HG03025 (cell line): ENCODE data around the gene TNRC6C.

ENCODE experiments used
- ATAC-seq: cut with Tn5 transposase; IDR thresholded peaks from one replicate; pipeline ENCODE4 v1.9.1; 2021; ENCODE audit warnings: mild to moderate bottlenecking, moderate library complexity; ENCODE audit not compliant: unreplicated experiment, low FRiP score

TNRC6C gene

DNA sequence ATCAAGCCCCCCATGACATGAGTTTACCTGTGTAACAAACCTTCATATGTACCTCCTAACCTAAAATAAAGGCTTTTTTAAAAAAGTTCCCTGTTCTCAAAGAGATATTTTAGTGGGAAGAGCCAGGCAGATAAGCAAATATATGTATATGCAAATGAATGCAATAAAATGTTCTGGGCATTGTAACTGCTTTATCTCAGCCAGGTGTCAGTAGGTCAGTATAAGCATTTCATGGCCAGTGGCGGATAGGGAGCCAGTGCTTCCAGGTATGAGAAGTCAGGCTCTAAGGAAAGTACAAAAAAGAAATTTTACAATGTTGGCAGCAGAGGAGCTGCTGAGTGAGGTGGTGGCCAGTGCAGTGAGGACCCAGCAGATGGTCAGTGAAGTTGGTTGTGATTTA is 53.9 kb downstream of the TNRC6C start:
- no peak for ATAC-seq

DNA sequence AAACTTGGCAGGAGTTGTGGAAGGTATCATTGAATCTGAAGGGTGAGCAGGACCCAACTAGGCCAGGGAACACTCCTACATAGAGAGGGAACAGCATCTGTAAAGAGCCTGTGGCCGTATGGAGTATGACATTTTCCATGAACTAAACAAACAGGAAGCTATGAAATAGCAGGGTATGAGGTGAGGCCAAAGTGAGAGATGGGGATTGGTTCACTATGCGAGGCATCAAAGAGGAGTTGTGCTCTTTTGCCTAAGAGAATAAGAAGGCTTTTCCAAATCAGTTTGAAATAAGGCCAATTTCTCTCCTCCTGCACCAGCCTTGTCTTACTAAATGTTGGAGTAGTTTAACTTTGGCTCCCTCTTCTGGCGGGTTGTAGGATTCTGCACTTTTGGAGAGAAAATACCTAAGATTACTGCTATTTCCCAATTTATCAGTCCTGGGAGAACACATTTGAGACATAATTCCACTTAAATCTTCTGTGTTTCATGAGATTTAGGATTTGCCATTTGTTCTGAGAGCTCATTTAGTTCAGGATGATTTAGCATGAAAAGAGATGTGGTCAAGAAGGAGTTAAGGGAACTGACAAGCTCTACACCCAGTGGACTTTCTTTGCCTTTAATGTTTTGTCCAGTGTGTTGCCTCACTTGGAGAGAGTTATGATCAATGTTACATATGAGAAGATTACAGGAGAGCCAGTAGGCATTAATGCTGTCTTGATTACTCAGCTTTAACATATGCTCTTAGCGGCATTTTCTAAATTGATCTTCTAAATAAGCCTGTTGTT is 55.4 kb downstream of the TNRC6C start:
- no peak for ATAC-seq

DNA sequence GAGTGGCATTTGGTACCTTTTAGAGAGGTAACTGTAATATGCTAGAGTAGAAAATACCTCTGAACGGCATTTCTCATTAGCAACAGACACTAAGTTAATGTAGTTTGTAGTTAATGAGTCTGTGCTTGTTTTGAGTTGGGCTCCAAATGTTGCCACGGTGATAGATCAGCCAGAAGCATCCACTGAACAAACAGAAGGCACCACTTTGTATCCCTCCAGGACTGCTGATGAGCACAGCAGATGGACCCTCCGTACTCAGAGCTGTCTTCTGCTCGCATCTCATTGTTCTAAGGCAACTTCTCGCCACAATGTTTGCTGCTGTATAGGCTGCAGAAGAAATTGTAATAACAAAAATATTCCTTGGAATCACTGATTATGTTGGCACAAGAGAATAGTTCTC is 56.1 kb downstream of the TNRC6C start:
- no peak for ATAC-seq

DNA sequence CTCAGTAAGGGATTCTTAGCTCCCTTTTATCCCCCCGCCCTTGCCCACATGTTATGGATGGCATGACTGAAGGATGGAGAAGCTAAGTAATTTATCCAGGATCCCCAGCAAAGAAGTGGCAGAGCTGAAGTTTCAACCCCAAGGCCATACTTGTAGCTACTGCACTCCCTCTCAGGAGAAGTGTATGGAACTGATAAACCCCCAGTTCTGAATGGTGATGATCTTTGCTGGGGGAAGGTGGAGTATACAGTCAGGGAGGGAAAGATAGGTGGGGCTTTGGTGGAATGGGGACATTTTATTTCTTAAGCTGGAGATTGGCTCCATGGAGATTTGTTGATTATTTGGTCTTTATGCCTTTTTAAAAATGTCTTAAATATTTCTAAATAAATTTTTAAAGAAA is 58.3 kb downstream of the TNRC6C start:
- ATAC-seq, result no peak

GRCh38 chr17:78019367-78019975 is 61.0 kb downstream of the TNRC6C start:
- ATAC-seq, result no peak

DNA sequence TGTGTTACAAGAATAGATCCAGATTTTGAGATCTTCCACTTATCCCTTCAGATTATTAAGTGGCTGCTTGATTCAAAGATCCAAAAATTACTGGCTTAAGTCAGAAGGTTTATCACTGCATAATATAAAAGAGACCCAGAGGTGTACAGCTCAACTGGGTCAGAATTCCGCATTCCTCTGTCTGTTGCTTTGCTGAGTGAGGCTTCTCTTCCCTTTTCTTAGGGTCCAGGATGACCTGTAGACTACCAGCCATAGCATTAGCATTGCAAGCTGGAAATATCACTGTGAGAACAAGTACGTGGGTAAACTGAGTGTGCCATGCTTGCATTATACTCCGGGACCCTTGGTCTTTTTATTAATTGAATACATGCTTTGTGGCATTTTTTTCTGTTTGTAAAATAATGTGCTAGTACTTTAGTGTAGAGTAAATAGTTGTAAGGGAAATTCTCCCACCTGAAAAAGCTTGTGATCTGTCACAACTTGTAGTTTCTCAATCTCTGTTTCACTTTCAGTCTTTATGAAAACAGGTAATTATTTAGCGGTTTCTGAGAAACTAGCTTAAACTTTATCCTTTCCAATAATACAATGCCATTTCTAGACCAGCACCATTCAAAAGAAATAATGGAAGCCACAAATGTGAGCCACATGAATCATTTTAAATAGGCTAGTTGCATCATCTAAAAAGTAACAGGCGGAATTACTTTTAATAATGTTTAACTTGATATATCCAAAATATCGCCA is 61.6 kb downstream of the TNRC6C start:
- no peak for ATAC-seq

DNA sequence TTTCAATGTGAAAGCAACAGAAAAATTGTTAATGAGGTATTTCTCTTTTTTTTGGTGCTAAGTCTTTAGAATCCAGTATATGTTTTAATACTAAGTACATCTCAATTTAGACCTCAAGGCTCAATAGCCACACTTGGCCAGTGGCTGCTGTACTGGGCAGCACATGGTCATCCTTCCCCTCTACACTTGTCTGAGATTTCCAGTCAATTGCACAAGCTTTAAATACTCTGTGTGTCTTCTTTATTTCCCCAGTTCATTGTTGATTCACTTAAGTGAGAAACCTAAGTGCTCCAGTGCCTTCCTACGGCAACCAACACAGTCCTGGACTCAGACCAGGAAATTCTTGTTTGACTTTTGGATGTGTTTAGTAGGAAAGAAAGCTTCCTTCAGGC is 62.2 kb downstream of the TNRC6C start:
- no peak for ATAC-seq

DNA sequence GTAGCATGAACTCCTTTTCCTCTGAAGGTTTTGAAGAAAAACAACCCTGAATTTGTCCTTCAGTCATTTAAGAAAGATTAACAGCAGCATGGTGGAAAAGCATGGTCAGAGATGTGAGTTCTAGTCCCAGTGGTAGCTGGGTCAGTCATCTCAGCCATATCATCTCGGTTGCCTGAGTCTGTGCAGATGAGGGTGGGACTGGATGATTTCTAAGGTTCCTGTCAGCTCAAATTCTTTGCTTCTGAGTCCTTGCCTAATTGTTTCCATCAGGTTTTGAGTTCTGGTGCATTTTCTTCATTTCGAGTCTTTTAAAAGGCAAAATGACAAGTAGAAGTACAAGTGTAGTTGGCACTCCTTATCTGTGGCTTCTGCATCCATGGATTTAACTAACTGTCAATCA is 63.9 kb downstream of the TNRC6C start:
- ATAC-seq, result no peak

- ATAC-seq, result no peak
These were observed 64.5 kb downstream of the TNRC6C start for GRCh38 chr17:78023042-78023441.

- ATAC-seq, result no peak
These were observed 67.9 kb downstream of the TNRC6C start for GRCh38 chr17:78026381-78026780.

- no peak for ATAC-seq
These were observed 68.6 kb downstream of the TNRC6C start for GRCh38 chr17:78027121-78027520.

- no peak for ATAC-seq
These were observed 71.2 kb downstream of the TNRC6C start for GRCh38 chr17:78029697-78030096.

- ATAC-seq, result no peak
These were observed 72.9 kb downstream of the TNRC6C start for GRCh38 chr17:78031435-78031834.

GRCh38 chr17:78032166-78032565 is 73.7 kb downstream of the TNRC6C start:
- ATAC-seq, result no peak

DNA sequence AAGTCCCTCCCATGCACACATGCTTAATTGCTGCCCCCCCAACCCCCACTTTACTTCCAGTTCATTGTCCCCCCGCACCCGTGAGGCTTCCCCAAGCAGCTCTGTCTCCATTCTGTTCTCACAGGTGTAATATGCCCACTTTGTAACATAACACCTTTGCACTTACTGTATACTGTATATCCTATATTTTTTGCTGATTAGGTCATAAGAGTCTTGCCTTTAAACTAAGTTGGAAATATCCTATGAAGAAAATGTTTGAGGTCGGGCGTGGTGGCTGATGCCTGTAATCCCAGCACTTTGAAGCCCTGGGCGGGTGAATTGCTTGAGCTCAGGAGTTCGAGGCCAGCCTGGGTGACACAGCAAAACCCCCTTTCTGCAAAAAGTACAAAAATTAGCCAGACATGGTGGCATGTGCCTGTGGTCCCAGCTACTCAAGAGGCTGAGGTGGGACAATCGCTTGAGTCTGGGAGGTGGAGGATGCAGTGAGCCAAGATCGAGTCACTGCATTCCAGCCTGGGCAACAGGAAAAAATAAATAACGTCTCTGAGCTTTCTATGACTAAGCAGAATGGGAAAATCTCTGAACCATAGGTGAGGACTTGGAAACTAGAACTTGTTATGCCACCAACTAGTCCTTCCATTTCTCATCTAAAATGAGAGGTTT is 76.1 kb downstream of the TNRC6C start:
- ATAC-seq, result no peak

DNA sequence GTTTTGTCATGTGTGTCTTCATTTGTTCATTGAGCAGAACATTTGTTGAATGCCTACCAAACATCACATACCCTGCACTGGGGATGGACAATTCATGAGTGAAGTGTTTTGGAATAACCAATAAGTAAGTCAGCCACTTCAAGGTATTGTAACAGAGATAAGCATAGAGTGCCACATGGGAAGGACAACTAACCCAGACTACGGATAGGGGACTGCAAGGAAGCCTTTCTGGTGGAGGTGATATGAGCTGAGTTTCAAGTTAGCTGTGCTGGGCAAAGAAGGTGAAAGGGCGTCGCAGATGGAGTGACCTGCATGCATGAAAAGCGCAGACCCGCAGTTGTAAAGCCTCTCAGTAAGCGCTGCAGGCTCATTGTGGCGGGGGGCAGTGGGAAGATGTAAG is 78.8 kb downstream of the TNRC6C start:
- no peak for ATAC-seq

DNA sequence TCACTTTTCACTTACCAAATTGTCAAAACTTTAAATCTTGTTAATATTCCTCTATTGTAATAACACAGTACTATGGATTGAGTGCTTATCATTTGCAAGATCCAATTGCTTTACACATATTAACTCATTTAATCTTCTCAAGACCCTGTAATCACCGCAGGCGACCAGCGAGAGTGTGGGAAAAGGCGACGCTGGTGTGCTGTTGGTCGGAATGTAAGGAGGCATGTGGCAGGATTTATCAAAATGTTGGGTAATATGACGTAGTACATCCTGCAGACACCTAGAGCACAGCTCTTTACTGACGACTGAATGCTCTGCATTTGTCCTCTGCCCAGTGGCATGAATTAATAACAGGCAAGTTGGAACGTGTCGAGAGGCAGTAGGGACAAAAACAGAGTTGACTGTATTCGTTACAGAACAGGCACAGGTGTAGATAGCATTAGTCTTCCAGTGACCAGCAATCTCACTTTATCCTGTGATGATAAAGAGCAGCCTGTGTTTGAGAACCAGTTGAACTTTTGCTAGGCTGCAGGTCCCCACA is 80.3 kb downstream of the TNRC6C start:
- ATAC-seq, result no peak

DNA sequence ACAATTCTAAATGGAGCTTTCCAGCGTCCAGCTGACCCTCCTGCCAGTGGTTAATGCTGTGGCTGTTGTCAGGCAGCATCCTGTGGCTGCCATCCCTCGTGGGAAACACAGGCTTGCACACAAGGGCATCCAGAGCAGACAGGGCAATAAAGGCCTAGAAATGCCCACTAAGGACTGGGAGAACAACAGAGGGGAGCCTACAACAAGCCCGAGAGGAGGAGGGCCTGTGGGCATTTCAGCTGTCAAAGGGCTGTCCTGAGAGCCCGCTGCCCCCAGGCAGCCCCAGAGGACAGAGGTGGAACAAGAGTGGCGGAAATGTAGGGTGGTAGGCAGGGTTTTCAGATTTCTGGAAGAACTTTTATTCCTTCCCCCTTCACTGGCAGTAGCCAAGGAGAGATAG is 81.1 kb downstream of the TNRC6C start:
- ATAC-seq, result no peak

DNA sequence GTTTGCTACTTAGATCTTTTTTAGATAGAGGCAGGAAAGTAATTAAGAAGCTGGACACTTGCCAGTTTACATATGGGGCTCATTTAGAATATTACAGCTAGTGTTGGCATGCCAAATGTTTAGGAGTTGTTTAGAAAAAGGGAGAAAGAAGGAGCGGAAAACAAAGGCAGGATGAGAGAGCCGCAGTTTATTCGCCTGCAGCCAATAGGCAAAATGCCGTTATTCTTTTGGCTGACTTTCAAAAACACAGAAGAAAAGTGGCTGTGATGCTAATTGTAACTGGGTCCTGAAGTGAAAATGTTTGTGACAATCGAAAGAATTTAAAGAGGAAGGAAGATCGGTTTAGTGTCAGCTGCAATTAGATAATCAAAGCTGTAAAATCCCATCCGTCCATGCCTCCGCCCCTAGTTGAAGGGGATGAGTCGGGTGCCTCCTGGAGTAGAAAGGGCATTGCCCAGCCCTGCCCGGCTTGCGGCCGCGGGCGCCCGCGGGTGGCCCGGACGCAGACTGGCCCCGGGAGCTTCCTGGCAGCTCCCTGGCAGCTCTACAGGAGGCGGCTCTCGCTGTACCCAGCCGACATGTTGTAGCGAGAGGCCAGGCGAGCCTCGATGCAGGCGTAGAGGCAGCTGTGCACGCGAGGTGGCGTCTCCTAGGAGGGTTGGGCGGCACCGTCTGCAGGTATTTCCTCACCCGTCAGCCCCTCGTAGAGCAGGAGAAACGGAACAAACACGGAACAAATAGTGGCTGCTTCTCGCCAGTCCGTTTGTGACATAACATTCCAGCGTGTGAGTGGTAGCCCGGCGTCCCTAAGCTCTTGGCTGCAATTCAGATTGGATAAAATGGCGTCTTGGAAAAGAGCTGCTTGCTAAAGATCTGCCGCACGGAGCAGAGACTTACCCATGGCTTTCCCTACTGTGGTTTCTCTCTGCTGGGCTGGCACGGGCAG is 82.2 kb downstream of the TNRC6C start:
- no peak for ATAC-seq
